Measurements from ENCODE around the gene POU4F2.
"Not testable (repeated sequence)": the region's sequence is repeated elsewhere in the genome, so short reads cannot be mapped to it uniquely, and the experiment has no call there.

The POU4F2 gene

DNA sequence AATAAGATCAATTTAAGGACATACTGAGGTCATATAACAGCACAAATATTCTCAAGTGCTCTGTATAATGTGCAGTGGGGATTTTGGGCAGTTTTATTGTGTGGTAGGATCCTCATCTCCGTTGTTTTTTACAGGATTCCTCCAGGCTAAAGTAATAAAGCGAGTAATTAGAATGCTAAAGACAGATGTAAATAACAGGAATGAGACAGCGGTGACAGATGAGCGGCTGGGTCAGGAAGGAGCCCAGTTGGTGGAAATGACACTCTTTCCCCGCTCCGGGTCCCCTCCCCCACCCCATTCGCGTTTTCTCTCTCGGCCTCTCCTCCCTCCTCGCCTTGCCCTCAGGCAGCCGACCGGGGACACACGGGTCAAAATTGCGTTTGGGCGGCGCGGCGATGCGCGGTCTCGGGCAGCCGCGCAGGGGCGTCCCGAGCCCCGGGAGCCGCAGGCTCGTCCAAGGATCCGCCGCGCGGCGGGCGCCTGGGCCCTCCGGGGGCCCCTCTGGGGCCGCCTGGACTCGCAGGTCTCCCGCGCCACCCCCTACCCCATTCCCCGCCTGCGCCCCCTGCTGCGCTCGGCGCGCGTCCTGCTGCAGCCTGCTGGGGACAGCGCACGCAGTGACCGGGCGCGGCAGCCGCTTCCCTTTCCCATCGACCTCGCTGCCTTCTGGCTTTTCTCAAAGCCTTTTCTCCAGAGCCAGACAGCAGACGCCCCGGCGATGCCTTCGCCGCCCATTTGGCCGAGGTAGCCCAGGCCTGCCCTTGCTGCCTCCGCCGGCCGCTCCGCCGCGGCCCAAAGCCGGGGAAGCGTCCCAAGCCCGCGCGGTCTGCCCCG, 16.2 kb downstream of the POU4F2 start:
- no peak for DNase-seq (ENCODE audit: low spot score)

DNA sequence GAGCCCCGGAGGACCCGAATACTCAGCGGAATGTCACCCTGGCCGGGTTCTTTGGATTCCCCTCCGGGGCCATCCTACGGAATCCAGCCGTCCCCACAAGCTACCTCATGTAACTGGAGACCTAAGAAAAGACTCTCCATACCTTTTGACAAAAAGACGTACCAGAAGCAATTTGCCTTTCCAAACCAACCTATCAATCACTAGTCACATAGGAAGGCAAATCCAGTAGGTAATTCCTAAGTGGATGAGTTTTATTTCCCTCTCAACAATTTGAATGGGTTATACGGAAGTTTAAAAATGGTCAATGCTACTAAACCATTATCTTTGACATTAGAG, 16.8 kb downstream of the POU4F2 start:
- DNase-seq (ENCODE audit: low spot score): no peak

GRCh38 chr4:146661367-146661766, 22.7 kb downstream of the POU4F2 start:
- no peak for DNase-seq (ENCODE audit: low spot score)

DNA sequence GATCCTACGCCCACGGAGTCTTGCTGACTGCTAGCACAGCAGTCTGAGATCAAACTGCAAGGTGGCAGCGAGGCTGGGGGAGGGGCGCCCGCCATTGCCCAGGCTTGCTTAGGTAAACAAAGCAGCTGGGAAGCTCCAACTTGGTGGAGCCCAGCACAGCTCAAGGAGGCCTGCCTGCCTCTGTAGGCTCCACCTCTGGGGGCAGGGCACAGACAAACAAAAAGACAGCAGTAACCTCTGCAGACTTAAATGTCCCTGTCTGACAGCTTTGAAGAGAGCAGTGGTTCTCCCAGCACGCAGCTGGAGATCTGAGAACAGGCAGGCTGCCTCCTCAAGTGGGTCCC, 25.2 kb downstream of the POU4F2 start:
- DNase-seq (ENCODE audit: low spot score): not testable (repeated sequence)

GRCh38 chr4:146674829-146675570, 36.3 kb downstream of the POU4F2 start:
- DNase-seq (ENCODE audit: low spot score): no peak
